ENCODE data around the gene SAFB. TPM values are rescaled to one million over a fixed set of nuclear protein-coding genes. Genes with fewer than 3 reads are reported as not detected.
A peak's percentile ranks its signal among the peaks of the same experiment; 100 is the strongest.

The SAFB gene
- total and polyA plus RNA-seq, 8 donors: 63.7 to 206 (median 165) TPM

DNA sequence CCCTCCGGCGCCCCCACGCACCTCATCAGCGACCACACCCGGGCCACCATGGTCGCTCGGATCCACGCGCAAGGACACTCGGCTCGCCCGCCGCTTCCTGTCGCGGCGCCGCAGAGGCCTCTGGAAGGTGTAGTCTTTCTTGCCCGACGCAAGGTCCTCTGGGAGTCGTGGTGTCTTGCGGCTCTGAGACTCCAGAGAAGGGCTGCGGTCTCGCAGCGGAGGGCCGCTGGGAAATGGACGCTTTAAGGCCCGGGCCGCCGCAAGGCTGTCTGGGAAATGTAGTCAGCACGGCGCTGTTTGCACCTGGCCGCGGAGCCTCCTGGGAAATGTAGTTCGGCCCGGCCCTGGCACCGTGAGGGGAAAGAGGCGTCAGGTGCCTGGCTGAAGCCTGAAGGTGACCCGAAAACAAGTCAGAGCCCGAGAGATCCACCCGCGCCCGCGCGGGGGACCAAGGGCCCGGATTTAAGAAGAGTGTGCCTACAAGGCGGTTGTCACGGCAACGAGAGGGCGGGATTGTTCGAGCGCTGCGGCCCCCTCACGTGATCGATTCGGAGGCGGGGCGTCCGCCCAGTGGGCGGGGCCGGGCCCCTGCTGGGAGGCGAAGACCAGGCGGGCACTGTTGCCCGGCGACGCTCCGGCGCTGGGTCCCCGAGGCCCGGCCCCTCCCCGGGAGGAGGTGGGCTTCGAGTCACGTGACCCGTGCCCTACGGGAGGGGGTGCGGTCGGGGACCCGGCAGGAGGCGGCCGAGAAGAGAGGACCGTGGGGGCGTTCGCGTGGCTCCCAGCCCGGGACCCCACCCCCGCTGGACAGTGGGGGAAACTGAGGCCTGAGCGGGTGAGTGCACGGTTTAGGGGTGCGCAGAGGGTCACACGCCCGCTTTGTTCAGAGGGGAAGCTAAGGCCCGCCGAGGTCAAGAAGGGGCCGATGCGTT lies 57.8 kb downstream of the SAFB start, which contains the start of the genes HSD11B1L and MICOS13:
Gene HSD11B1L (plus strand): TSS at position 591 of the 932 bp plus-strand sequence. CDS start 3,806 bp downstream, outside the sequence.
Gene MICOS13 (minus strand): TSS at position 80 of the 932 bp plus-strand sequence. CDS start 30 bp downstream, at position 50.
- H3K4me3 ChIP-seq: peak within 1 kb of the TSS; percentile 65 to 83
- peak within 1 kb of the TSS; percentile 84 to 95 for H3K27ac ChIP-seq
- H3K9me3 ChIP-seq: no peaks in the 10 kb centered on the region
- TF ChIP-seq CTCF (IDR thresholded peaks at IDR 0.05): no peak
- H3K36me3 ChIP-seq: peaks cover 0 to 20% of the 10 kb centered on the region in 2 donors
- H3K4me1 ChIP-seq: peaks cover 6 to 17% of the 10 kb centered on the region in 2 donors
- peak; percentile 96 for ATAC-seq
- no peaks in the 10 kb centered on the region for H3K27me3 ChIP-seq
- intact Hi-C loops (cut with DNase I): no loop called here
- DNase-seq: peak; percentile 99

GRCh38 chr19:5681391-5682106 lies 58.7 kb downstream of the SAFB start:
- Histone ChIP-seq H3K27me3 (no peaks in the 10 kb centered on the region), H3K4me1 (peaks cover 6 to 23% of the 10 kb centered on the region in 2 donors), H3K27ac (peak overlapping the region in 1 of 2 donors; percentile 95), H3K9me3 (no peaks in the 10 kb centered on the region), H3K36me3 (peaks cover 0 to 20% of the 10 kb centered on the region in 2 donors), H3K4me3 (peak overlapping the region; percentile 65 to 83)
- TF ChIP-seq CTCF (IDR thresholded peaks at IDR 0.05): no peak
- intact Hi-C loops (cut with DNase I): no loop called here
- DNase-seq: peak in 1 of 4 donors; percentile 33
- no peak for ATAC-seq

DNA sequence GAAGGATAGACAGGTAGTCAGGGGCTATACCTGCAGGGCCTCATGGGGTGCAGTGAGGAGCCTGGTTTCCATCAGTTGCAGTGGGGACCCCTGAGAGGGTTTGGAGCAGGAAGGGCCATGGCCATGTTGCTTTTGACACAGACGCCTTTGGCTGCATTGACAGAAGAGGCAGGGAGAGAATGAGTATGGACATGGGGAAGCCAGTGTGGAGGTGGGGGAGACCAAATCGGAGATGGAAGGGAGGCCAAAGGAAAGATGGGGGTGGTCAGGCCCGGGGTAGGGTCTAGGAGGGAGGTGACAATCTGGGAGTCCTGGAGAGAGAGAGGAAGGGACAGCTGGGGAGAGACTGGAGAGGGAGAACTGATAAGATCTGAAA lies 59.2 kb downstream of the SAFB start:
- peaks cover 0 to 16% of the 10 kb centered on the region in 2 donors for H3K36me3 ChIP-seq
- intact Hi-C loops (cut with DNase I): no loop called here
- ATAC-seq: no peak

GRCh38 chr19:5683177-5683886 lies 60.4 kb downstream of the SAFB start:
- no peak for DNase-seq
- no peak overlapping the region for H3K27ac ChIP-seq
- intact Hi-C loops (cut with DNase I): no loop called here
- peaks cover 6 to 30% of the 10 kb centered on the region in 2 donors for H3K4me1 ChIP-seq
- no peak overlapping the region for H3K4me3 ChIP-seq
- ATAC-seq: no peak
- no peaks in the 10 kb centered on the region for H3K9me3 ChIP-seq
- H3K36me3 ChIP-seq: peaks cover 0 to 4% of the 10 kb centered on the region in 2 donors
- H3K27me3 ChIP-seq: no peaks in the 10 kb centered on the region
- no peak for TF ChIP-seq CTCF (IDR thresholded peaks at IDR 0.05)

More for the DNA sequence above, 59.2 kb downstream of the SAFB start:
- TF ChIP-seq CTCF (IDR thresholded peaks at IDR 0.05): no peak
- no peaks in the 10 kb centered on the region for H3K9me3 ChIP-seq
- H3K4me1 ChIP-seq: peaks cover 6 to 24% of the 10 kb centered on the region in 2 donors
- H3K27ac ChIP-seq: no peak overlapping the region
- H3K27me3 ChIP-seq: no peaks in the 10 kb centered on the region
- DNase-seq: no peak
- no peak overlapping the region for H3K4me3 ChIP-seq
